NCI-H345 treated with DMSO at 0.1 percent for 48 hours (cell line): Measurements from ENCODE around the gene UNC80.
"Not testable (repeated sequence)": the region's sequence is repeated elsewhere in the genome, so short reads cannot be mapped to it uniquely, and the experiment has no call there.

Experiments
- DNase-seq: peaks from one replicate; lab custom pipeline; 2025; ENCODE audit not compliant: unreplicated experiment; lab: John Stamatoyannopoulos, UW

Gene UNC80

DNA sequence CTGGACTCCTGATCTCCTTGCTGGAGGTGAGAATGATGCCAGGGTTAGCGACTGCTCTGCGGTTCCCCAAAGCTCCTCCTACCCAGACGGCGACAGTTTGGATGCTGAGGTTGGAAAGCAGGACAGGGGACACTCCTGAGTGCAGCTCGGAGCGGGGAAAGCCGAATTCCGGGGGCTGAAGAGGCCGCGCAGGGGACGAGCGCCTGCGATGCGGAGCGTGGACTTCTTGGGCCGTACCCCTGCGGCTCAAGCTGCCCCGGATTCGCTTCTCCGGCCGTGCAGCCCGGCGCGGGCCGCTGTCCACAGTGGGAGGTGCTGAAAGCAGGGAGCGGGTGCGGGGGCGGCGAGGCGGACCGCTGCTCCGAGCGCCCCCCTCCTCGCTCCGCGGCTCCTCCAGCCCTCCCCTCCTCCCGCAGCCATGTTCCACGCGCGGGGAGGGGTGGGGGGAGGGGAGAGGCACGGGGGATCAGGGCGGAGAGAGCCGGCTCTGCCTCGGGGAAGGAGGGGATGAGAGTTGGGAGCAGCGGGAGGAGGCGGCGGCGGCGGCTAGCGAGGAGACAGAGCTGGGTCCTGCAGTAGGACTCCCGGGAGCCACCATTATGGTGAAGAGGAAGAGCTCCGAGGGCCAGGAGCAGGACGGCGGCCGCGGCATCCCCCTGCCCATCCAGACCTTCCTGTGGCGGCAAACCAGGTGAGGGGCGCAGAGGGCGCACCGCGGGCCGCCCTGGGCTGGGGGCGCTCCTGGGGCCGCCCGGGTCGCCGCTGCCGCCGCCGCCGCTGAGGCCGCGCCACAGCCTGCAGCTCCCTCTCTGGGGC lies at the start of gene UNC80:
Gene UNC80 (plus strand): TSS at position 359 of the 816 bp plus-strand sequence. CDS start 241 bp downstream, at position 600.
- DNase-seq: peak; percentile 28

GRCh38 chr2:209726311-209726710 lies 45.3 kb upstream of the UNC80 start:
- no peak for DNase-seq

GRCh38 chr2:209727077-209727476 lies 44.6 kb upstream of the UNC80 start:
- no peak for DNase-seq

DNA sequence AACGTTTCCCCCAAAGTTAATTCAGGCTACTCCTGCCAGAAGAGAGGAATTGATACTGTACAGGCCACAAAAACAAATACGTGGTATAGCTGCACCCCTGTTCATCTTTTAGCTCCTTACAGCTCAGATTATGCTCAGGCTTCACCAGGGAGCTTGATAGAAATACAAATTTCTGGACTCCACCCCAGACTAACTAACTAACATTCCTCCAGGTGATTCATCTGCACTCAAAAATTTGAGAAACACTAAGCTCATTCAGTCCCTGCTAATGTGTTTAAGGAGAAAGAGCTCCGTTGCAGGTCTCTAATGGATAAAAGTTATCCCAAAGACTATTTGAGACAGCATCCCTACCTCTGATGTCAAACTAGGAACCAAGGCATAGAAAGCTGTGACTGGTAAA lies 36.8 kb upstream of the UNC80 start:
- DNase-seq: no peak

GRCh38 chr2:209741953-209742352 lies 29.7 kb upstream of the UNC80 start:
- no peak for DNase-seq

DNA sequence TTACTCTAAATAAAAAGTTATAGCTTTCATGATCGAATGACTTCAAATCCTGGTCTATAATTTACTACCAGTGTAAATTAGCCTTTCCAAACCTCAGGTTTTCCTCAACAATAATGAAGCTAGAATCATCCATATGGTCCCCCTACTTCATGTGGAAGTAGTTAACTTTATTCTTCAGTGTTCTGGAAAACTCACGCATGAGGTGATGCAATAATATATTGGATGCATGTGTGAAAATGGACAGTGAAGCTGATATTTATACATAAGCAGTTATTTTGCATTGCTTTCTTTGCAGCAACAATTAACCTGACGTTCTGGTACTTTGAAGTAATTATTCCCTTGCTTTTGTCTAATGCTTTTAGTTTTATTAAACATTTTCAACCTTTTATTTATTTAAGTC lies 18.6 kb upstream of the UNC80 start:
- no peak for DNase-seq

DNA sequence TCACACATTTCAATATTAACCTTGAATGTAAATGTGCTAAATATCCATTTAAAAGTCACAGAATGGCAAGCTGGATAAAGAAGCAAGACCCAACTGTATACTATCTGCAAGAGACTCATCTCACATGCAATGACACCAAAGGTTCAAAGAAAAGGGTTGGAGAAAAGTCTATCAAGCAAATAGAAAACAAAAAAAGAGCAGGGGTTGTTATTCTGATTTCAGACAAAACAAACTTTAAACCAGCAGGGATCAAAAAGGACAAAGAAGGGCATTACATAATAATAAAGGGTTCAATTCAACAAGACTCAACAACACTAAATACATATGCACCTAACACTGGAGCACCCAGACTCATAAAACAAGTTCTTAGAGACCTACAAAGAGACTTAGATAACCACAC lies 14.5 kb upstream of the UNC80 start:
- DNase-seq: no peak

GRCh38 chr2:209761566-209761965 lies 10.1 kb upstream of the UNC80 start:
- DNase-seq: no peak

GRCh38 chr2:209762563-209762962 lies 9.1 kb upstream of the UNC80 start:
- no peak for DNase-seq

DNA sequence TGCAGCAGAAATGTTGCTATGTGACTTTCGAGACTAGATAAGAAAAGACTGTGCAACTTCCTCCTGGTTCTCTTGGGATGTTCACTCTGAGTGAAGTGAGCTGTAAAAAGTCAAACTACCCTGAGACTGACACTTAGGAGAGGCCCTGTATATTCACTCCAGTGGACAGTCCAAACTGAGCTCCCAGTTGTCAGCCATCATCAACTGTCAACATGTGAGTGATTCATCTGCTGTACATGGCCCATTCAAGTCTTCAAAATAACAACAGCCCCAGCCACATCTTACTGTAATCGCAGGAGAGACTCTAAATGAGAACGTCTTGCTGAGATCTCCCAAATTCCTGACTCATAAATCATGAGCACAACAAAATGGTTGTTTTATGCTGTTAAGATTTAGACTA lies 8.5 kb upstream of the UNC80 start:
- DNase-seq: no peak

DNA sequence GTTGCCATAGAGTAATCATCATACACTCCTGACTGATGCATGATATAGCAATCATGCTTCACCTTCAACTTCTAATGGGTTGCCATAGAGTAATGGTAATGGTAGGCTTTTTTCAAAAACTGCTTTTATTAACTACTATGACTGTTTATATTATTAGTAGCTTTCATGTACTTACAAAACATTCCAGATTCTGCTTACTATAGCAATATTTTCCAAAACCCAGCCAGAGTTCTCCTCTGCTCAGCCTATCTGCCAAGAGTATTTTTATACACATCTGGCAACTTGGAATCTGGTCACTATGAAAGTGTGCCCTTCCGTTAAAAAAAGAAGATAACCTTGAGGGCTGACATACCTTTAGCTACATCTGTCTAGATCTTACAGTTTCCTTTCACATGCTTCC lies 5.0 kb upstream of the UNC80 start:
- DNase-seq: no peak

GRCh38 chr2:209767316-209767715 lies 4.3 kb upstream of the UNC80 start:
- DNase-seq: no peak

DNA sequence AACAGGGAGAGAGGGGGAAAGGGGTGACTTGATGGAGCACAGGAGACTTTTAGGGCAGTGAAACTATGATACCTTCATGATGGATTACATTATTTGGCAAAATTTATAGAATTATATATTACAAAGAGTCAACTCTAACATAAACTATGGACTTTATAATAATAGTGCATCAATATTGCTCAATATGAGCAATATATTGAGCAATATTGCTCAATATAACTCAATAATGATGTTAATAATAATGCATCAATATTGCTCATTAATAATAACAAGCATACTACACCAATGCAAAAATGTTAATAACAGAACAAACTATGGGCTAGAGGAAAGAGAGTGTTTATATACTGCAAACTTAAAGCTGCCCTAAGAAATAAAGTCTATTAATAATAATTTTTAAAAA lies 3.1 kb upstream of the UNC80 start:
- DNase-seq: no peak

- DNase-seq: peak; percentile 45
Observed at GRCh38 chr2:209772290-209772685, 656 bp downstream of the UNC80 start.

DNA sequence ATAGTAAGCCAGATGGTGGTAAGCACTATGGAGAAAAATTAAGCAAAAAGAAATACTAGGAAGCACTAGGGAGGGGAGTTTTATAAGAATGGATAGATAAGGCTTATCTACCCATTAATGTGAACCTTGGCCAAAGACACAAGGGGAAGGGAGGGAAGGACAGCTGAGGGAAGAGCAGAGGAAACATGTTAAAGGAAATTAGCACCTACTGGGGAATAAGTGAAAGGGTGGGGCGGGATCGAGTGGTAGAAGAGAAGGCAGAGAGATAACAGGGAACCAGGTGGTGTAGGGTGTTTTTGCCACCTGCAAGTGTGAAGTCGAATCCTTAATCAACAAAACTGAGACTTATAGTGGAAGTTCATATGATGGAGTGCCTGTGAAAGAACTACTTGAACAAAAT lies 1.7 kb downstream of the UNC80 start:
- DNase-seq: no peak

GRCh38 chr2:209787416-209787815 lies 15.8 kb downstream of the UNC80 start:
- DNase-seq: no peak

DNA sequence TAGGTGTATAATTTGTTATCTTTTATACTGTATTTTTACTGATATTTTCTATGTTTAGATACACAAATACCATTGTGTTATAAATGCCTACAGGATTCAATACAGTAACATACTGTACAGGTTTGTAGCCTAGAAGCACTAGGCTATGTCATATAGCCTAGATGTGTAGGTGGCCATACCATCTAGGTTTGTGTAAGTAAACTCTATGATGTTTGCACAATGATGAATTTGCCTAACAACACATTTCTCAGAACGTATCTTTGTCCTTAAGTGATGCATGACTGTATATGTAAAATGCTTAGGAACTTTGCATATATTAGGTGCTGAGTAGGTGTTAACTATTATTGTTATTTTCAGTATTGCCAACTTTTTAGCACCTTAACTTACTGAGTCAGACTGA lies 17.3 kb downstream of the UNC80 start:
- DNase-seq: no peak

DNA sequence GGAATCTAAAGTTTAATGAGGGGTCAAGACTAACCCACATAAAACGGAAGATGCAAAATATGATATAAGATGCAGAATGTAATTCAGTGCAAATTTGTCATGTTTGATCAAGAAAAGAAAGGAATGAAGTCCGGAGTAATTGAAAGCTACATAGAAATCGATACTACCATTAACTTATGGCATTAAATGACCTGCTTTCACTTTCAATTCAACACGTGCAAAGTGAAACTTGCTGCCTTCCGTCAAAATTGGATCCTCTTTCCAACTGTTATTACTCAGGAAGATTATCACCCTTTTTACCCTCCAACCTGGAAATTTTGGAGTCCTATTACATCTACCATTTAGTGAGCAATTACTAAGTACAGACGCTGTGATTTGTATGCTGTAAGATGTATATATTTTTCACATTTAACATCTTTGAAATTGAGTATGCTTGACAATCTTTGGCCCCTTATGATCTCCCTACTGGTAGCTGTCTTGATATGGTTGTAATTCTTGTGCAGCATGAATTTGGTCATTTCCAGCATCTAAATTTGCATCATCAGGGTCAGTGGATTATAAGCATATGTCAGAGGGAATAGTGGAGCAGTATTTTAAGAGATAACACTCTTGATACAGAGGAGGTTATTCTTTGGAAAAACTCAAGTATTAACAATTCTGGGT lies 18.6 kb downstream of the UNC80 start:
- no peak for DNase-seq

GRCh38 chr2:209791151-209791550 lies 19.5 kb downstream of the UNC80 start:
- no peak for DNase-seq

GRCh38 chr2:209795425-209795824 lies 23.8 kb downstream of the UNC80 start:
- DNase-seq: not testable (repeated sequence)

GRCh38 chr2:209805351-209805750 lies 33.7 kb downstream of the UNC80 start:
- DNase-seq: no peak

DNA sequence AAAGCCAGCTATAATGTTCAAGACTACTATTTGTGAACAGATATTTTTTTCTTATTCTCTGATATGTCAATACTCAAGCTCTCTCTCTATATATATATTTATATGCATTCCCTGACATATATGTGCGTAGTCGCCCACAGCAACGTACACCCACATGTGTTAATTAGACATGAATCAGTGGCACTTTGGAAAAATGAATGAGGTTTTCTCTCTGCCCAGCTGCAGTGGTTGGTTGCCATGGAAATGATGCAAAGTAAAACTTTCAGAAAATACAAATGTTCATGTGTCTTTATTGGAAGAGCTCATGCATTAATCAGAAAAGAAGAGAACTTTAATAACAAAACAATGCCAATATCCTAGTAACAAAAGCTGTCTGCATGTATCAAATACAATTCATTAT lies 34.7 kb downstream of the UNC80 start:
- no peak for DNase-seq

DNA sequence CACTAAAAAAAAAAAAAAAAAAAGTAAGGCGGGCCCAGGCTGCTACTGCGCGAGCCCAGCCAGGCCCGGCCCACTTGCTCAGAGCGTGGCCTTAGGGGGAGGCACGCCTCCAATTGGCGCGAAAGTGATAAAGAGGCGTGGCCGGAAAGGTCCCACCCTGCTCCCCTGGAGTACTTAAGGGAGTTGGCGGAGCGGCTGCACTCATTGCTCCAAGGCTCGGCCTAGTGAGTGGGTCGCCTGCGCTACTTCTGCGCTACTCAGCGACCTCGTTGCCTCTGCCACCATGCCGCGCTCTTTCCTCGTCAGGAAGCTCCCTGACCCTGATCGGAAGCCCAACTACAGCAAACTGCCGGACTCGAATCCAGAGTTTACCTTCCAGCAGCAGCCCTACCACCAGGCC lies 36.9 kb downstream of the UNC80 start:
- DNase-seq: no peak
